Lung (tissue), 12 donors: Measurements from ENCODE around the gene CEP170. TPM values are rescaled to one million over a fixed set of nuclear protein-coding genes. Genes with fewer than 3 reads are reported as not detected.

Experiments used
- ATAC-seq: fragments of 200-7000 bp; cut with Tn5 transposase; one replicate; pipeline ENCODE4 v1.9.1; 2020; ENCODE audit warnings: moderate number of reproducible peaks; ENCODE audit not compliant: insufficient read depth, low FRiP score
- DNase-seq, 3 donors: peaks; one replicate each; pipeline ENCODE4 v3.0.0-alpha.2; 2013 to 2017
- H3K27ac ChIP-seq, 2 donors: one replicate each; pipeline ENCODE4 v1.5.1; 2013; ENCODE audit warnings: mild to moderate bottlenecking in 2 of 2, moderate library complexity in 2 of 2, control low read depth in 1 of 2, inconsistent platforms in 1 of 2, low read depth in 1 of 2, low read length in 1 of 2
- H3K27me3 ChIP-seq, 3 donors: one replicate each; pipeline ENCODE4 v1.5.1; 2013; ENCODE audit warnings: low read length in 2 of 3; ENCODE audit not compliant: control insufficient read depth in 3 of 3, insufficient read depth in 3 of 3
- H3K36me3 ChIP-seq, 4 donors: one replicate each; pipeline ENCODE4 v1.5.1; 2013; ENCODE audit warnings: low read length in 4 of 4, mild to moderate bottlenecking in 1 of 4, moderate library complexity in 1 of 4; ENCODE audit not compliant: control insufficient read depth in 4 of 4, insufficient read depth in 4 of 4
- H3K4me1 ChIP-seq, 5 donors: one replicate each; pipeline ENCODE4 v1.5.1; 2013; ENCODE audit warnings: low read length in 5 of 5, mild to moderate bottlenecking in 2 of 5, moderate library complexity in 1 of 5; ENCODE audit not compliant: control insufficient read depth in 5 of 5, insufficient read depth in 5 of 5
- H3K4me3 ChIP-seq: one replicate; pipeline ENCODE4 v1.5.1; 2013; ENCODE audit warnings: mild to moderate bottlenecking, control low read depth, moderate library complexity
- H3K9ac ChIP-seq, 2 donors: one replicate each; pipeline ENCODE4 v1.5.1; 2013; ENCODE audit warnings: low read length in 2 of 2, control low read depth in 1 of 2; ENCODE audit not compliant: insufficient read depth in 1 of 2
- H3K9me3 ChIP-seq, 4 donors: one replicate each; pipeline ENCODE4 v1.5.1; 2013; ENCODE audit warnings: low read length in 3 of 4, mild to moderate bottlenecking in 1 of 4, moderate library complexity in 1 of 4; ENCODE audit not compliant: control insufficient read depth in 4 of 4, insufficient read depth in 3 of 4
- CTCF ChIP-seq: IDR thresholded peaks from 2 replicates; pipeline ENCODE4 v1.5.1; 2012; ENCODE audit warnings: mild to moderate bottlenecking; ENCODE audit errors: control extremely low read depth, extremely low read depth
- WGBS, 2 donors: extraction: QIAGEN DNeasy Blood & Tissue Kit; methylation state at CpG; one replicate each; pipeline ENCODE4 v1.1.7; 2013; 5-methylcytosine and 5-hydroxymethylcytosine counted together
- polyA plus RNA-seq, 2 donors: library from polyadenylated mRNA; stranded (reverse); fragments of 200-250 nt; gene quantifications; one replicate each; pipeline ENCODE4 v1.2.1, GENCODE V29; 2013
- total RNA-seq, 2 donors: library from RNA; depleted of rRNA in 1 of 2; stranded (reverse); fragments of >200 nt in 1 of 2; gene quantifications; one replicate each; pipeline ENCODE4 v1.2.1, GENCODE V29; 2014 to 2021
- donor health status: control.
- donor health status: control.
- donor health status: Bipolar disorder and iron deficiency.
- donor health status: healthy.
- donor health status: DM: yes; HTN: yes; CAD: no.

Gene CEP170
- total and polyA plus RNA-seq, 4 donors = 24.2 to 113 (median 55.8) TPM

GRCh38 chr1:243268751-243269460 is 13.8 kb upstream of the CEP170 start:
- H3K36me3 ChIP-seq = peaks cover 0 to 3% (median 0%) of the 10 kb centered on the region in 4 donors
- WGBS, 2 donors = 78% methylated on average over 13 of the region's 13 CpGs
- peak overlapping the region; percentile 3 to 82 for H3K27ac ChIP-seq
- H3K9ac ChIP-seq = peak overlapping the region in 1 of 2 donors; percentile 26
- ATAC-seq = no peak
- H3K4me3 ChIP-seq = no peak overlapping the region
- H3K9me3 ChIP-seq = no peaks in the 10 kb centered on the region
- no peaks in the 10 kb centered on the region for H3K27me3 ChIP-seq
- no peak for TF ChIP-seq CTCF
- peaks cover 0 to 17% (median 12%) of the 10 kb centered on the region in 5 donors for H3K4me1 ChIP-seq
- DNase-seq = no peak

GRCh38 chr1:243267914-243268653 is 13.0 kb upstream of the CEP170 start:
- Histone ChIP-seq H3K9me3 (no peaks in the 10 kb centered on the region), H3K4me3 (no peak overlapping the region), H3K27ac (peak overlapping the region in 1 of 2 donors; percentile 73), H3K9ac (peak overlapping the region in 1 of 2 donors; percentile 26), H3K27me3 (no peaks in the 10 kb centered on the region), H3K36me3 (peaks cover 0 to 3% (median 0%) of the 10 kb centered on the region in 4 donors), H3K4me1 (peaks cover 0 to 17% (median 13%) of the 10 kb centered on the region in 5 donors)
- WGBS, 2 donors = 33 to 40% methylated on average over 12 of the region's 12 CpGs
- ATAC-seq = peak; percentile 50
- no peak for TF ChIP-seq CTCF
- peak in 2 of 3 donors; percentile 44 to 65 for DNase-seq

GRCh38 chr1:243267471-243267880 is 12.4 kb upstream of the CEP170 start:
- no peak overlapping the region for H3K9ac ChIP-seq

More at GRCh38 chr1:243267471-243267880, 12.4 kb upstream of the CEP170 start:
- Histone ChIP-seq H3K4me3 (no peak overlapping the region), H3K4me1 (peaks cover 0 to 17% (median 15%) of the 10 kb centered on the region in 5 donors), H3K27ac (peak overlapping the region in 1 of 2 donors; percentile 73), H3K27me3 (no peaks in the 10 kb centered on the region), H3K9me3 (no peaks in the 10 kb centered on the region), H3K36me3 (peaks cover 0 to 3% (median 0%) of the 10 kb centered on the region in 4 donors)
- ATAC-seq = peak; percentile 65
- 27 to 58% methylated on average over 10 of the region's 10 CpGs for WGBS, 2 donors
- DNase-seq = no peak
- TF ChIP-seq CTCF = no peak
